K562 (cell line): ENCODE results near the gene UGT1A9. TPM values are rescaled to one million over a fixed set of nuclear protein-coding genes. Genes with fewer than 3 reads are reported as not detected.
"Not testable (repeated sequence)": the region's sequence is repeated elsewhere in the genome, so short reads cannot be mapped to it uniquely, and the experiment has no call there.

Experiments used
- ATAC-seq: fragments of 200-7000 bp; cut with Tn5 transposase; 3 replicates; pipeline ENCODE4 v1.9.1; 2020; ENCODE audit warnings: moderate library complexity
- BruUV-seq: library from RNA; stranded (reverse); fragments of 400-500 nt; replicated peaks from 2 replicates; lab custom pipeline; 2021; lab: Mats Ljungman, UMichigan
- CTCF ChIA-PET: fragments of 300-600 bp; formaldehyde crosslinking; extraction: SDS; loops from one replicate; lab custom pipeline; 2021; ENCODE audit warnings: low intra/inter-chr PET ratio; lab: Yijun Ruan, JAX
- POLR2A ChIA-PET: fragments of 300-600, 350-650 bp; sonication (Branson Sonifier 250); formaldehyde crosslinking; extraction: SDS; loops from one replicate; lab custom pipeline; 2021; ENCODE audit warnings: antibody characterized with exemption, inconsistent platforms; lab: Yijun Ruan, JAX
- DNase-seq, 4 experiments: peaks; one replicate each; pipeline versions ENCODE4 v3.0.0 to v3.0.0-alpha.2; 2011 to 2018; ENCODE audit warnings: low spot score in 3 of 4, mixed read lengths in 3 of 4; ENCODE audit errors: extremely low read depth in 1 of 4
- FAIRE-seq: peaks from 2 replicates; lab custom pipeline; 2011; peaks lifted over from hg19 to GRCh38; lab: Jason Lieb, UNC
- H2AFZ ChIP-seq: 2 replicates; pipeline ENCODE4 v1.6.0; 2011; ENCODE audit warnings: low read depth, low read length, control low read depth, inconsistent platforms
- H3K27ac ChIP-seq: fragments of 200-600 bp; 3 replicates; pipeline ENCODE4 v1.8.0; 2011; ENCODE audit warnings: low read depth, mild to moderate bottlenecking, control low read depth, inconsistent platforms, low read length, moderate library complexity, mixed read lengths; ENCODE audit errors: extremely low read depth
- H3K27me3 ChIP-seq, 2 experiments: fragments of 300-600 bp in 1 of 2; 2 replicates in 1 of 2; 3 replicates in 1 of 2; pipeline versions ENCODE4 v1.6.0 to v1.8.0; 2011; ENCODE audit warnings: inconsistent platforms in 2 of 2, low read length in 2 of 2, mild to moderate bottlenecking in 1 of 2, mixed read lengths in 1 of 2, moderate library complexity in 1 of 2; ENCODE audit not compliant: control insufficient read depth in 2 of 2, insufficient read depth in 2 of 2
- H3K36me3 ChIP-seq: fragments of 300-600 bp; 3 replicates; pipeline ENCODE4 v1.8.0; 2011; ENCODE audit warnings: mild to moderate bottlenecking, low read length, inconsistent platforms; ENCODE audit not compliant: control insufficient read depth, insufficient read depth
- H3K4me1 ChIP-seq, 2 experiments: fragments of 200-600 bp in 1 of 2; replicated peaks in 1 of 2; 2 replicates in 1 of 2; 3 replicates in 1 of 2; pipeline versions ENCODE4 v1.5.1 to v1.8.0; 2011; ENCODE audit warnings: inconsistent platforms in 2 of 2, low read length in 2 of 2, mild to moderate bottlenecking in 1 of 2, mixed read lengths in 1 of 2, moderate library complexity in 1 of 2; ENCODE audit not compliant: control insufficient read depth in 2 of 2, insufficient read depth in 2 of 2
- H3K4me2 ChIP-seq: 2 replicates; pipeline ENCODE4 v1.6.1; 2011; ENCODE audit warnings: low read length, control low read depth, inconsistent platforms, mixed read lengths; ENCODE audit not compliant: insufficient read depth
- H3K4me3 ChIP-seq: fragments of 200-600 bp; sonication (generic), shearing (Covaris generic); 2 replicates; pipeline ENCODE4 v1.5.1; 2016; ENCODE audit warnings: control low read depth, inconsistent platforms
- H3K79me2 ChIP-seq: fragments of 200-600 bp; 3 replicates; pipeline ENCODE4 v1.8.0; 2011; ENCODE audit warnings: low read length, inconsistent platforms; ENCODE audit not compliant: control insufficient read depth, insufficient read depth
- H3K9ac ChIP-seq, 2 experiments: 2 replicates each; pipeline versions ENCODE4 v1.6.0 to v1.6.1; 2011; ENCODE audit warnings: low read depth in 2 of 2, low read length in 2 of 2, control low read depth in 1 of 2, inconsistent platforms in 1 of 2, mild to moderate bottlenecking in 1 of 2, mixed read lengths in 1 of 2; ENCODE audit not compliant: insufficient read depth in 1 of 2
- H3K9me1 ChIP-seq: one replicate; pipeline ENCODE4 v1.6.0; 2011; ENCODE audit warnings: inconsistent platforms, mild to moderate bottlenecking, low read length, moderate library complexity; ENCODE audit not compliant: control insufficient read depth, insufficient read depth
- H3K9me3 ChIP-seq: replicated peaks from 2 replicates; pipeline ENCODE4 v1.5.1; 2011; ENCODE audit warnings: low read depth, low read length, inconsistent platforms; ENCODE audit not compliant: control insufficient read depth, insufficient read depth
- H4K20me1 ChIP-seq: replicated peaks from 2 replicates; pipeline ENCODE4 v1.6.1; 2011; ENCODE audit warnings: low read length, inconsistent platforms, mixed read lengths; ENCODE audit not compliant: control insufficient read depth, insufficient read depth
- DACH1 ChIP-seq: fragments of 450-650 bp; IDR thresholded peaks from 2 replicates; pipeline ENCODE4 v1.6.1; 2018; ENCODE audit not compliant: partially characterized antibody
- E2F3 ChIP-seq: fragments of 250-450 bp; sonication (Bioruptor Pico); IDR thresholded peaks from 2 replicates; pipeline ENCODE4 v1.4.0; 2020; ENCODE audit warnings: mild to moderate bottlenecking
- ELF2 ChIP-seq: fragments of 250-450 bp; sonication (Bioruptor Pico); IDR thresholded peaks from 2 replicates; pipeline ENCODE4 v1.5.0; 2021; ENCODE audit warnings: mild to moderate bottlenecking
- ELK3 ChIP-seq: fragments of 450-650 bp; formaldehyde crosslinking; IDR thresholded peaks from 2 replicates; pipeline ENCODE4 v1.4.0; 2020; ENCODE audit warnings: mild to moderate bottlenecking
- EP300 ChIP-seq: IDR thresholded peaks from 2 replicates; pipeline ENCODE4 v1.6.1; 2012; ENCODE audit warnings: low read length, improper control_type of control experiment
- EP400 ChIP-seq: fragments of 450-650 bp; IDR thresholded peaks from 2 replicates; pipeline ENCODE4 v1.6.1; 2017; ENCODE audit warnings: antibody characterized with exemption, mild to moderate bottlenecking, moderate library complexity
- FOXJ2 ChIP-seq: fragments of 200-800 bp; sonication (Bioruptor generic); IDR thresholded peaks from 2 replicates; pipeline ENCODE4 v1.6.1; 2016; ENCODE audit warnings: missing genetic modification characterization, missing compliant biosample characterization
- KLF1 ChIP-seq: fragments of 450-650 bp; IDR thresholded peaks from 2 replicates; pipeline ENCODE4 v1.6.1; 2016; ENCODE audit warnings: missing genetic modification characterization, missing compliant biosample characterization
- LEF1 ChIP-seq: fragments of 450-650 bp; IDR thresholded peaks from 2 replicates; pipeline ENCODE4 v1.6.1; 2016; ENCODE audit warnings: mild to moderate bottlenecking
- MYBL2 ChIP-seq, 2 experiments: fragments of 450-650 bp in 1 of 2; sonication (generic) in 1 of 2; formaldehyde crosslinking in 1 of 2; IDR thresholded peaks; 2 replicates each; pipeline versions ENCODE4 v1.6.1 to v1.8.1; 2017 to 2022; ENCODE audit warnings: borderline replicate concordance in 1 of 2, inconsistent platforms in 1 of 2, low read depth in 1 of 2, mild to moderate bottlenecking in 1 of 2, missing genetic modification reagents in 1 of 2, moderate library complexity in 1 of 2
- PHF20 ChIP-seq: fragments of 450-650 bp; IDR thresholded peaks from 2 replicates; pipeline ENCODE4 v1.6.1; 2018; ENCODE audit not compliant: partially characterized antibody
- RNF2 ChIP-seq: sonication (generic); IDR thresholded peaks from 2 replicates; pipeline ENCODE4 v1.6.1; 2016
- SMAD2 ChIP-seq: fragments of 150-350 bp; IDR thresholded peaks from 2 replicates; pipeline ENCODE4 v1.6.1; 2014; ENCODE audit warnings: low read depth, mild to moderate bottlenecking, low read length
- SMARCA4 ChIP-seq: fragments of 450-650 bp; IDR thresholded peaks from 2 replicates; pipeline ENCODE4 v1.6.1; 2016
- TAL1 ChIP-seq: fragments of 450-650 bp; IDR thresholded peaks from 2 replicates; pipeline ENCODE4 v1.6.1; 2016; ENCODE audit warnings: mild to moderate bottlenecking
- ZC3H4 ChIP-seq: sonication (generic); formaldehyde crosslinking; IDR thresholded peaks from 2 replicates; pipeline ENCODE4 v1.9.0; 2021; ENCODE audit warnings: missing genetic modification reagents, borderline replicate concordance
- ZFPM2 ChIP-seq: fragments of 250-450 bp; sonication (Bioruptor Pico); IDR thresholded peaks from 2 replicates; pipeline ENCODE4 v1.5.1; 2022; ENCODE audit warnings: mild to moderate bottlenecking
- ZNF507 ChIP-seq: conservative IDR thresholded peaks from 2 replicates; pipeline ENCODE4 v1.6.1; 2017; ENCODE audit warnings: missing genetic modification characterization, missing compliant biosample characterization
- ZNF699 ChIP-seq: fragments of 250-450 bp; sonication (Bioruptor Pico); IDR thresholded peaks from 2 replicates; pipeline ENCODE4 v1.8.0; 2021; ENCODE audit warnings: mild to moderate bottlenecking, moderate library complexity; ENCODE audit not compliant: insufficient replicate concordance
- ZNF76 ChIP-seq: fragments of 250-450 bp; sonication (Bioruptor Pico); IDR thresholded peaks from 2 replicates; pipeline ENCODE4 v1.4.0; 2020; ENCODE audit warnings: mild to moderate bottlenecking, moderate library complexity, borderline replicate concordance
- ZSCAN32 ChIP-seq: fragments of 450-650 bp; formaldehyde crosslinking; IDR thresholded peaks from 2 replicates; pipeline ENCODE4 v1.4.0; 2020; ENCODE audit warnings: mild to moderate bottlenecking, moderate library complexity
- whole genome bisulfite sequencing: fragments of 100-300 bp; shearing (Covaris generic); methylation state at CpG from one replicate; pipeline ENCODE4 v1.1.6; 2016; ENCODE audit warnings: low coverage, mixed read lengths; ENCODE audit not compliant: insufficient coverage; ENCODE audit errors: missing lambda C conversion rate; 5-methylcytosine and 5-hydroxymethylcytosine counted together
- in situ Hi-C: fragments of 300-500 bp; cut with MboI; formaldehyde crosslinking; loops from 4 replicates; pipeline ENCODE4 v1.15.0; 2018; ENCODE audit warnings: inconsistent platforms, mixed read lengths
- intact Hi-C: fragments of 100-400 bp; cut with micrococcal nuclease; formaldehyde crosslinking; loops from 2 replicates; pipeline ENCODE4 v1.14.2; 2022
- polyA plus RNA-seq, 8 experiments: library from polyadenylated mRNA; depleted of rRNA in 4 of 8; stranded (reverse) in 5 of 8; unstranded in 3 of 8; fragments of >200 nt; fragmentation: Nextera tagmentation in 2 of 8; fragmentation: Illumina TruSeq in 1 of 8; extraction: Ambion mirVana in 2 of 8; extraction: Trizol in 1 of 8; gene quantifications; 2 replicates each; pipeline versions ENCODE4 v1.2.1 to v1.2.3, GENCODE V29; 2011 to 2014; ENCODE audit warnings: inconsistent platforms in 1 of 8, missing spikeins in 1 of 8
- total RNA-seq, 7 experiments: library from RNA; depleted of rRNA in 6 of 7; stranded (reverse); fragments of >200 nt in 6 of 7; fragmentation: Illumina TruSeq in 2 of 7; extraction: Trizol in 2 of 7; gene quantifications; 2 replicates each; pipeline versions ENCODE4 v1.2.1 to v1.2.3, GENCODE V29; 2011 to 2021; ENCODE audit warnings: low replicate concordance in 1 of 7

The UGT1A9 gene
- total and polyA plus RNA-seq, 9 of the 15 experiments (the other 6 are each of a cell fraction or from before 2014, with no cell fraction given), result 0.09 TPM; not detected in 8

- TF ChIP-seq MYBL2 (IDR thresholded peaks at IDR 0.05; ENCODE audit: low read depth) (peak; percentile 70; the same call in 1 of the 2 replicates), MYBL2 (CRISPR knock-in tag; IDR thresholded peaks at IDR 0.05; ENCODE audit: borderline replicate concordance) (no peak), E2F3 (CRISPR knock-in tag) (no peak), ZNF76 (no peak), PHF20 (no peak), SMAD2 (no peak), ZNF699 (CRISPR knock-in tag) (no peak), ZFPM2 (CRISPR knock-in tag) (0 out of 2 replicates have a peak, but pooled peaks have one; percentile 80), ELF2 (no peak), ELK3 (CRISPR knock-in tag) (no peak), ZC3H4 (CRISPR knock-in tag) (no peak), FOXJ2 (tag) (peak; percentile 86), DACH1 (peak; percentile 60), SMARCA4 (peak; percentile 79; the same call in 1 of the 2 replicates), ZSCAN32 (CRISPR knock-in tag) (no peak), EP400 (peak; percentile 42; the same call in 1 of the 2 replicates), EP300 (peak; percentile 87), LEF1 (peak; percentile 41; the same call in 1 of the 2 replicates), RNF2 (0 out of 2 replicates have a peak, but pooled peaks have one; percentile 34), KLF1 (tag) (no peak), ZNF507 (tag) (no peak), TAL1 (peak; percentile 45)
These were observed 28.4 kb downstream of the UGT1A9 start (continued) for GRCh38 chr2:233700028-233700635.

GRCh38 chr2:233700842-233701241 lies 29.1 kb downstream of the UGT1A9 start:
- H3K4me1 ChIP-seq, H3K27me3 ChIP-seq, H3K36me3 ChIP-seq, H3K9me1 ChIP-seq, ATAC-seq, H2AFZ ChIP-seq, FAIRE-seq, H3K9ac ChIP-seq, DNase-seq, POLR2A ChIA-PET, H3K9me3 ChIP-seq, H3K79me2 ChIP-seq, BruUV-seq, H3K4me2 ChIP-seq, H4K20me1 ChIP-seq, intact Hi-C loops, H3K4me3 ChIP-seq, in situ Hi-C loops, CTCF ChIA-PET, H3K27ac ChIP-seq: not testable (repeated sequence)
- WGBS, result 60% methylated on average over 1 of the region's 5 CpGs
